Astrocyte of the spinal cord (primary cell): ENCODE measurements around the gene CHST14.

Source experiments
- DNase-seq: peaks from one replicate; pipeline ENCODE4 v3.0.0; 2011; ENCODE audit warnings: low read depth, low spot score
- H3K4me3 ChIP-seq: 2 replicates; pipeline ENCODE4 v1.5.1; 2011; ENCODE audit warnings: low read depth, mild to moderate bottlenecking, low read length, moderate library complexity
- in situ Hi-C: cut with HindIII; loops from 2 replicates; pipeline ENCODE4 v1.10.0; 2017; ENCODE audit warnings: low sequenced_read_pairs
- TF ChIP-seq, protein P1 (sequence below): IDR thresholded peaks from 2 replicates; pipeline ENCODE4 v1.5.1; 2012; ENCODE audit warnings: low read depth, mild to moderate bottlenecking, low read length, inconsistent platforms

Gene CHST14

GRCh38 chr15:40474581-40474980 is 3.8 kb downstream of the CHST14 start:
- DNase-seq, result no peak
- TF ChIP-seq, protein P1, sequence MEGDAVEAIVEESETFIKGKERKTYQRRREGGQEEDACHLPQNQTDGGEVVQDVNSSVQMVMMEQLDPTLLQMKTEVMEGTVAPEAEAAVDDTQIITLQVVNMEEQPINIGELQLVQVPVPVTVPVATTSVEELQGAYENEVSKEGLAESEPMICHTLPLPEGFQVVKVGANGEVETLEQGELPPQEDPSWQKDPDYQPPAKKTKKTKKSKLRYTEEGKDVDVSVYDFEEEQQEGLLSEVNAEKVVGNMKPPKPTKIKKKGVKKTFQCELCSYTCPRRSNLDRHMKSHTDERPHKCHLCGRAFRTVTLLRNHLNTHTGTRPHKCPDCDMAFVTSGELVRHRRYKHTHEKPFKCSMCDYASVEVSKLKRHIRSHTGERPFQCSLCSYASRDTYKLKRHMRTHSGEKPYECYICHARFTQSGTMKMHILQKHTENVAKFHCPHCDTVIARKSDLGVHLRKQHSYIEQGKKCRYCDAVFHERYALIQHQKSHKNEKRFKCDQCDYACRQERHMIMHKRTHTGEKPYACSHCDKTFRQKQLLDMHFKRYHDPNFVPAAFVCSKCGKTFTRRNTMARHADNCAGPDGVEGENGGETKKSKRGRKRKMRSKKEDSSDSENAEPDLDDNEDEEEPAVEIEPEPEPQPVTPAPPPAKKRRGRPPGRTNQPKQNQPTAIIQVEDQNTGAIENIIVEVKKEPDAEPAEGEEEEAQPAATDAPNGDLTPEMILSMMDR, result no peak
- in situ Hi-C loops, result no loop called here
- H3K4me3 ChIP-seq, result no peak overlapping the region

- in situ Hi-C loops, result no loop called here
- TF ChIP-seq, protein P1, result no peak
- no peak for DNase-seq
Measured at GRCh38 chr15:40477642-40478327, 7.0 kb downstream of the CHST14 start.

DNA sequence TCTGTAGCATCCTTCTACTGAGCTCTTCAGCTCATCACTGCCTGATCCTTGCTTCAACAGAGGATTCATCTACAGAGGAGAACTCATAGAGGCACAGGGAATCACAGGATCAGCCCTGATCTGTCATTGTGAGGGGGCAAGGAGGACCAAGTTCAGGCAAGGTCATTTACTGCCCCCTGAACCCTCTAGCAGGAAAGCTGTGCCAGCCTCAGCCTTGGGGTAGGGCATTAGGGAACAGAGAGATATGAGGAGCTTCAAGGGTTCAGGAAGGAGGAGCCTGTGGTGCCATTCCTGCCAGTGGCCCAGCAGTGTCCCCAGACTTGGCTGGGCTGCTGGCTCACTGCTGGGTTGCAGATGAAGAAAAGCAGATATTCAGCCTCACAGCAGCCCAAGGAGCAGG is 8.2 kb downstream of the CHST14 start:
- no peak overlapping the region for H3K4me3 ChIP-seq
- TF ChIP-seq, protein P1, result no peak
- DNase-seq, result no peak
- in situ Hi-C loops, result no loop called here

More at GRCh38 chr15:40477642-40478327, 7.0 kb downstream of the CHST14 start:
- H3K4me3 ChIP-seq, result no peak overlapping the region

GRCh38 chr15:40481341-40482074 is 10.7 kb downstream of the CHST14 start:
- in situ Hi-C loops, result no loop called here

DNA sequence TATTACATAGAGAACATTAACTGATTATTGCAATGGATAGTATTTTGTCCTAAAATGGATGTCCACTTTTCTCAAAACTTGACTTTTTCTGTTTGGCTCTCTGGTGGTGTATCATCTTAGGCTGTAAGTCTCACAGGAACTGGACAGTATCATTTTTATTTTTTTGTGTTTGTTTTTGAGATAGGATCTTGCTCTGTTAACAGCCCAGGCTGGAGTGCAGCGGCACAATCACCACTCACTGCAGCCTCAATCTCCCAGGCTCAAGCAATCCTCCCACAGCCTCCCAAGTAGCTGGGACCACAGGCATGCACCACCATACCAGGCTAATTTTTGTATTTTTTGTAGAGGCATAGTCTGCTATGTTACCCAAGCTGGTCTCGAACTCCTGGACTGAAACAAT is 13.1 kb downstream of the CHST14 start:
- in situ Hi-C loops, result no loop called here
- TF ChIP-seq, protein P1, result no peak

More at GRCh38 chr15:40481341-40482074, 10.7 kb downstream of the CHST14 start:
- TF ChIP-seq, protein P1, result no peak
- no peak overlapping the region for H3K4me3 ChIP-seq
- no peak for DNase-seq

GRCh38 chr15:40486066-40486770 is 15.4 kb downstream of the CHST14 start:
- DNase-seq, result no peak
- no peak overlapping the region for H3K4me3 ChIP-seq
- in situ Hi-C loops, result no loop called here
- TF ChIP-seq, protein P1, result no peak

More for the DNA sequence above, 13.1 kb downstream of the CHST14 start:
- no peak overlapping the region for H3K4me3 ChIP-seq
- no peak for DNase-seq
